HepG2 (cell line): ENCODE data around the gene NELL2. TPM values are rescaled to one million over a fixed set of nuclear protein-coding genes. Genes with fewer than 3 reads are reported as not detected.

Source experiments
- ATAC-seq: fragments of 200-7000 bp; cut with Tn5 transposase; 3 replicates; pipeline ENCODE4 v1.9.1; 2020; ENCODE audit warnings: mild to moderate bottlenecking, moderate library complexity
- BruUV-seq: library from RNA; stranded (reverse); fragments of 400-500 nt; replicated peaks from 2 replicates; lab custom pipeline; 2021; lab: Mats Ljungman, UMichigan
- CTCF ChIA-PET: fragments of 300-600 bp; formaldehyde crosslinking; extraction: SDS; loops from one replicate; lab custom pipeline; 2021; ENCODE audit warnings: low total read pairs, inconsistent platforms, low intra/inter-chr PET ratio; lab: Yijun Ruan, JAX
- POLR2A ChIA-PET: fragments of 350-600 bp; sonication (Branson Sonifier 250); formaldehyde crosslinking; loops from one replicate; lab custom pipeline; 2020; ENCODE audit warnings: antibody characterized with exemption, inconsistent platforms; lab: Yijun Ruan, JAX
- DNase-seq: peaks from one replicate; pipeline ENCODE4 v3.0.0-alpha.2; 2015; ENCODE audit warnings: low spot score
- FAIRE-seq: peaks from 3 replicates; lab custom pipeline; 2011; peaks lifted over from hg19 to GRCh38; lab: Jason Lieb, UNC
- H2AFZ ChIP-seq: one replicate; pipeline ENCODE4 v1.6.1; 2011; ENCODE audit warnings: low read length, inconsistent platforms
- H3K27ac ChIP-seq: fragments of 300-600 bp; 3 replicates; pipeline ENCODE4 v1.8.0; 2011; ENCODE audit warnings: mixed run types, mild to moderate bottlenecking, mixed read lengths, low read length, inconsistent platforms; ENCODE audit not compliant: insufficient read depth; ENCODE audit errors: extremely low read length
- H3K27me3 ChIP-seq, 2 experiments: fragments of 200-600 bp in 1 of 2; 2 replicates in 1 of 2; 3 replicates in 1 of 2; pipeline versions ENCODE4 v1.6.0 to v1.8.0; 2011; ENCODE audit warnings: low read length in 2 of 2, mild to moderate bottlenecking in 2 of 2, moderate library complexity in 2 of 2, inconsistent platforms in 1 of 2; ENCODE audit not compliant: insufficient read depth in 2 of 2, control insufficient read depth in 1 of 2
- H3K36me3 ChIP-seq, 2 experiments: fragments of 200-600 bp in 1 of 2; replicated peaks in 1 of 2; 2 replicates in 1 of 2; 3 replicates in 1 of 2; pipeline versions ENCODE4 v1.5.1 to v1.8.0; 2011; ENCODE audit warnings: low read length in 2 of 2, inconsistent platforms in 1 of 2; ENCODE audit not compliant: insufficient read depth in 2 of 2, control insufficient read depth in 1 of 2
- H3K4me1 ChIP-seq: 2 replicates; pipeline ENCODE4 v1.5.1; 2012; ENCODE audit warnings: low read length, inconsistent platforms; ENCODE audit not compliant: insufficient read depth
- H3K4me2 ChIP-seq: 2 replicates; pipeline ENCODE4 v1.6.0; 2011; ENCODE audit warnings: low read depth, low read length, inconsistent platforms
- H3K4me3 ChIP-seq, 3 experiments: fragments of 200-600 bp in 1 of 3; sonication (generic), shearing (Covaris generic) in 1 of 3; replicated peaks in 1 of 3; 2 replicates each; pipeline ENCODE4 v1.5.1; 2011 to 2016; ENCODE audit warnings: low read length in 3 of 3, inconsistent platforms in 2 of 3, low read depth in 2 of 3, mild to moderate bottlenecking in 2 of 3, control low read depth in 1 of 3, mixed read lengths in 1 of 3; ENCODE audit not compliant: insufficient read depth in 1 of 3
- H3K79me2 ChIP-seq: one replicate; pipeline ENCODE4 v1.6.1; 2011; ENCODE audit warnings: low read length, inconsistent platforms; ENCODE audit not compliant: insufficient read depth
- H3K9ac ChIP-seq: 2 replicates; pipeline ENCODE4 v1.6.0; 2011; ENCODE audit warnings: mild to moderate bottlenecking, low read depth, low read length, inconsistent platforms; ENCODE audit not compliant: insufficient read depth
- H3K9me3 ChIP-seq: 2 replicates; pipeline ENCODE4 v1.5.1; 2012; ENCODE audit warnings: mild to moderate bottlenecking, low read length
- H4K20me1 ChIP-seq: 2 replicates; pipeline ENCODE4 v1.6.0; 2011; ENCODE audit warnings: inconsistent platforms, mild to moderate bottlenecking, low read length, moderate library complexity; ENCODE audit not compliant: insufficient read depth
- ARID4A ChIP-seq: sonication (generic); formaldehyde crosslinking; IDR thresholded peaks from 2 replicates; pipeline ENCODE4 v1.5.0; 2020; ENCODE audit warnings: mild to moderate bottlenecking, missing genetic modification reagents, borderline replicate concordance
- ELF4 ChIP-seq: sonication (generic); formaldehyde crosslinking; IDR thresholded peaks from 2 replicates; pipeline ENCODE4 v1.5.0; 2020; ENCODE audit warnings: missing genetic modification reagents, mild to moderate bottlenecking, moderate library complexity, borderline replicate concordance
- FOXO1 ChIP-seq: sonication (generic); formaldehyde crosslinking; IDR thresholded peaks from 2 replicates; pipeline ENCODE4 v1.4.0; 2020; ENCODE audit warnings: missing genetic modification reagents
- XBP1 ChIP-seq: sonication (generic); formaldehyde crosslinking; IDR thresholded peaks from 2 replicates; pipeline ENCODE4 v1.5.0; 2020; ENCODE audit warnings: missing genetic modification reagents
- ZNF18 ChIP-seq: sonication (generic); formaldehyde crosslinking; IDR thresholded peaks from 2 replicates; pipeline ENCODE4 v1.8.0; 2022; ENCODE audit warnings: mild to moderate bottlenecking, missing genetic modification reagents; ENCODE audit not compliant: insufficient replicate concordance
- ZNF446 ChIP-seq: sonication (generic); formaldehyde crosslinking; IDR thresholded peaks from 2 replicates; pipeline ENCODE4 v1.5.0; 2020; ENCODE audit warnings: mild to moderate bottlenecking, missing genetic modification reagents
- WGBS: methylation state at CpG from one replicate; pipeline ENCODE4 v1.1.6; 2017; ENCODE audit warnings: low lambda C conversion rate; 5-methylcytosine and 5-hydroxymethylcytosine counted together
- in situ Hi-C: cut with HindIII; loops from 2 replicates; pipeline ENCODE4 v1.10.0; 2017; ENCODE audit warnings: low pct_unique_long_range_greater_than_20kb; ENCODE audit not compliant: extremely low pct_ligation_motif_present
- intact Hi-C: fragments of 100-400 bp; cut with micrococcal nuclease; formaldehyde crosslinking; loops from one replicate; pipeline ENCODE4 v1.10.0; 2022; ENCODE audit not compliant: unreplicated experiment
- polyA plus RNA-seq, 8 experiments: library from polyadenylated mRNA; depleted of rRNA in 3 of 8; stranded (reverse) in 7 of 8; unstranded in 1 of 8; fragments of >200 nt; fragmentation: Illumina TruSeq in 4 of 8; extraction: Trizol in 4 of 8; gene quantifications; 2 replicates each; pipeline versions ENCODE4 v1.2.1 to v1.2.3, GENCODE V29; 2011 to 2016; ENCODE audit warnings: low read depth in 4 of 8, missing spikeins in 1 of 8, mixed read lengths in 1 of 8; ENCODE audit not compliant: insufficient read depth in 1 of 8
- total RNA-seq, 5 experiments: library from RNA; depleted of rRNA; stranded (reverse); fragments of >200 nt; fragmentation: Illumina TruSeq; extraction: Trizol; gene quantifications; 2 replicates each; pipeline ENCODE4 v1.2.3, GENCODE V29; 2016; ENCODE audit warnings: low read depth in 1 of 5

NELL2 gene
- total and polyA plus RNA-seq, 2 of the 13 experiments (the other 11 are each of a cell fraction or from before 2014, with no cell fraction given): 0.11 TPM; not detected in 1

- no peak for TF ChIP-seq ZNF446 (CRISPR knock-in tag)
- TF ChIP-seq XBP1 (CRISPR knock-in tag): no peak
- TF ChIP-seq, all 625 proteins: peak for 0
Observed at GRCh38 chr12:44563486-44563885, 312.6 kb downstream of the NELL2 start (continued).

- no peaks in the 10 kb centered on the region for H3K4me1 ChIP-seq
- intact Hi-C loops: no loop called here
- no peak for FAIRE-seq
- TF ChIP-seq ARID4A (CRISPR knock-in tag): no peak
- no peak for TF ChIP-seq FOXO1 (CRISPR knock-in tag)
- no peak for TF ChIP-seq ELF4
- no peak for TF ChIP-seq ZNF18
- in situ Hi-C loops: no loop called here
- ChIA-PET POLR2A (no interaction called here), CTCF (no interaction called here)
- no peak overlapping the region for H3K9ac ChIP-seq
- no peak for DNase-seq
- H3K36me3 ChIP-seq: no peaks in the 10 kb centered on the region
- 18% methylated on average over 10 of the region's 14 CpGs for WGBS
- no peaks in the 10 kb centered on the region for H4K20me1 ChIP-seq
- H3K79me2 ChIP-seq: no peaks in the 10 kb centered on the region
- no peak overlapping the region for H3K27ac ChIP-seq
- no peak for ATAC-seq
- H3K27me3 ChIP-seq: no peaks in the 10 kb centered on the region
- H3K9me3 ChIP-seq: no peaks in the 10 kb centered on the region
- H3K4me2 ChIP-seq: no peak overlapping the region
- H3K4me3 ChIP-seq: no peak overlapping the region
- BruUV-seq: no TSS peak
- no peak overlapping the region for H2AFZ ChIP-seq
Observed at GRCh38 chr12:44558340-44559100, 317.6 kb downstream of the NELL2 start.
